Smooth muscle cell (in vitro differentiated cells): ENCODE results near the gene CDKN1A. TPM values are rescaled to one million over a fixed set of nuclear protein-coding genes. Genes with fewer than 3 reads are reported as not detected.

ENCODE experiments used
- DNase-seq: peaks from one replicate; lab custom pipeline; 2025; ENCODE audit not compliant: unreplicated experiment; lab: John Stamatoyannopoulos, UW
- H2AFZ ChIP-seq: fragments of 200-600 bp; sonication (generic); 2 replicates; pipeline ENCODE4 v1.6.0; 2016; ENCODE audit warnings: antibody characterized with exemption, low read depth, mild to moderate bottlenecking
- H3F3A ChIP-seq: fragments of 200-600 bp; sonication (generic); 2 replicates; pipeline ENCODE4 v1.6.0; 2017; ENCODE audit warnings: antibody characterized with exemption, low read depth
- H3K27ac ChIP-seq: fragments of 200-600 bp; sonication (generic); 2 replicates; pipeline ENCODE4 v1.5.1; 2016; ENCODE audit warnings: low read depth, mild to moderate bottlenecking
- H3K27me3 ChIP-seq: fragments of 200-600 bp; sonication (generic); 2 replicates; pipeline ENCODE4 v1.6.1; 2016; ENCODE audit warnings: low read depth, mild to moderate bottlenecking
- H3K36me3 ChIP-seq: fragments of 200-600 bp; sonication (generic); 2 replicates; pipeline ENCODE4 v1.5.1; 2016; ENCODE audit warnings: low read depth
- H3K4me1 ChIP-seq: fragments of 200-600 bp; sonication (generic); 2 replicates; pipeline ENCODE4 v1.5.1; 2016; ENCODE audit warnings: low read depth
- H3K4me2 ChIP-seq: fragments of 200-600 bp; sonication (generic); 2 replicates; pipeline ENCODE4 v1.6.0; 2016; ENCODE audit warnings: mild to moderate bottlenecking
- H3K4me3 ChIP-seq: fragments of 200-600 bp; sonication (generic); 2 replicates; pipeline ENCODE4 v1.5.1; 2016; ENCODE audit warnings: mild to moderate bottlenecking
- H3K79me2 ChIP-seq: fragments of 200-600 bp; sonication (generic); 2 replicates; pipeline ENCODE4 v1.6.0; 2016; ENCODE audit warnings: low read depth, mild to moderate bottlenecking
- H3K9ac ChIP-seq: fragments of 200-600 bp; sonication (generic); 2 replicates; pipeline ENCODE4 v1.6.0; 2016; ENCODE audit warnings: low read depth
- H3K9me3 ChIP-seq: fragments of 200-600 bp; sonication (generic); replicated peaks from 2 replicates; pipeline ENCODE4 v1.5.1; 2016; ENCODE audit warnings: low read depth
- H4K20me1 ChIP-seq: fragments of 200-600 bp; sonication (generic); 2 replicates; pipeline ENCODE4 v1.6.0; 2016; ENCODE audit warnings: low read depth
- WGBS: methylation state at CpG from one replicate; pipeline ENCODE4 v1.1.7; 2016; ENCODE audit warnings: low lambda C conversion rate; 5-methylcytosine and 5-hydroxymethylcytosine counted together
- polyA plus RNA-seq: library from polyadenylated mRNA; unstranded; fragments of >200 nt; fragmentation: Nextera tagmentation; extraction: Ambion mirVana; gene quantifications from 2 replicates; pipeline ENCODE4 v1.2.1, GENCODE V29; 2016
- total RNA-seq: library from RNA; depleted of rRNA; stranded (reverse); fragments of >200 nt; gene quantifications from 2 replicates; pipeline ENCODE4 v1.2.3, GENCODE V29; 2014
- TF ChIP-seq, protein P1 (sequence below): fragments of 200-600 bp; sonication (generic); IDR thresholded peaks from 2 replicates; pipeline ENCODE4 v1.5.1; 2017; ENCODE audit warnings: borderline replicate concordance, mild to moderate bottlenecking, antibody characterized with exemption; ENCODE audit not compliant: insufficient read depth, poor library complexity, severe bottlenecking

The CDKN1A gene
- total and polyA plus RNA-seq, 2 experiments from 2014 or later, result 859 to 1,633 TPM

DNA sequence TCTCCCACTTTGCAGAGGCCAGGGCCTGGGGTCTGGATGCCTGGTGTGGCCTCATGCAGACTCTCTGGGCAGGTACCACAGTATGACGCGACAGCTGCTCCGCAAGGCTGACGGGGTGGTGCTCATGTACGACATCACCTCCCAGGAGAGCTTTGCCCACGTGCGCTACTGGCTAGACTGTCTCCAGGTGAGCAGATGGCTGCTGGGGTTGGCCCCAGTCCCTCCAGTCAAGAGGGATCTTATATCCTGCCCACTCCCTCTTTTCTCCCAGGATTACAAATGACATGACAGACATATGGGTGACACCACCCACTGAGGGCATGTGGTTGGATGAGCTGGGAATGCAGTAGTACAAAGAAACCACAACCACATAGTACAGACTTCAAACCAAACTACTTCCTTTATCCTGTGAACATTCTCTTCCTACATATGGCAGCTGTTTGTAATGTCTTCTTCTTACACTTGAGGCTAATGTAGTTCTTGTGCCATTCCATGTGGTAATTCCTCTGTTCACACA is 49.0 kb downstream of the CDKN1A start:
- Histone ChIP-seq H3K4me3 (no peak overlapping the region), H3K36me3 (no peaks in the 10 kb centered on the region), H4K20me1 (peaks cover 4% of the 10 kb centered on the region), H3K9me3 (no peaks in the 10 kb centered on the region), H3K4me2 (peak overlapping the region; percentile 30), H3K79me2 (no peaks in the 10 kb centered on the region), H3K27me3 (no peaks in the 10 kb centered on the region), H3K4me1 (peaks cover 3% of the 10 kb centered on the region), H3K9ac (no peak overlapping the region), H2AFZ (no peak overlapping the region), H3K27ac (peak overlapping the region; percentile 77), H3F3A (no peaks in the 10 kb centered on the region)
- TF ChIP-seq, protein P1, sequence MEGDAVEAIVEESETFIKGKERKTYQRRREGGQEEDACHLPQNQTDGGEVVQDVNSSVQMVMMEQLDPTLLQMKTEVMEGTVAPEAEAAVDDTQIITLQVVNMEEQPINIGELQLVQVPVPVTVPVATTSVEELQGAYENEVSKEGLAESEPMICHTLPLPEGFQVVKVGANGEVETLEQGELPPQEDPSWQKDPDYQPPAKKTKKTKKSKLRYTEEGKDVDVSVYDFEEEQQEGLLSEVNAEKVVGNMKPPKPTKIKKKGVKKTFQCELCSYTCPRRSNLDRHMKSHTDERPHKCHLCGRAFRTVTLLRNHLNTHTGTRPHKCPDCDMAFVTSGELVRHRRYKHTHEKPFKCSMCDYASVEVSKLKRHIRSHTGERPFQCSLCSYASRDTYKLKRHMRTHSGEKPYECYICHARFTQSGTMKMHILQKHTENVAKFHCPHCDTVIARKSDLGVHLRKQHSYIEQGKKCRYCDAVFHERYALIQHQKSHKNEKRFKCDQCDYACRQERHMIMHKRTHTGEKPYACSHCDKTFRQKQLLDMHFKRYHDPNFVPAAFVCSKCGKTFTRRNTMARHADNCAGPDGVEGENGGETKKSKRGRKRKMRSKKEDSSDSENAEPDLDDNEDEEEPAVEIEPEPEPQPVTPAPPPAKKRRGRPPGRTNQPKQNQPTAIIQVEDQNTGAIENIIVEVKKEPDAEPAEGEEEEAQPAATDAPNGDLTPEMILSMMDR, result no peak
- DNase-seq, result no peak
- WGBS, result 76% methylated on average over 7 of the region's 7 CpGs

DNA sequence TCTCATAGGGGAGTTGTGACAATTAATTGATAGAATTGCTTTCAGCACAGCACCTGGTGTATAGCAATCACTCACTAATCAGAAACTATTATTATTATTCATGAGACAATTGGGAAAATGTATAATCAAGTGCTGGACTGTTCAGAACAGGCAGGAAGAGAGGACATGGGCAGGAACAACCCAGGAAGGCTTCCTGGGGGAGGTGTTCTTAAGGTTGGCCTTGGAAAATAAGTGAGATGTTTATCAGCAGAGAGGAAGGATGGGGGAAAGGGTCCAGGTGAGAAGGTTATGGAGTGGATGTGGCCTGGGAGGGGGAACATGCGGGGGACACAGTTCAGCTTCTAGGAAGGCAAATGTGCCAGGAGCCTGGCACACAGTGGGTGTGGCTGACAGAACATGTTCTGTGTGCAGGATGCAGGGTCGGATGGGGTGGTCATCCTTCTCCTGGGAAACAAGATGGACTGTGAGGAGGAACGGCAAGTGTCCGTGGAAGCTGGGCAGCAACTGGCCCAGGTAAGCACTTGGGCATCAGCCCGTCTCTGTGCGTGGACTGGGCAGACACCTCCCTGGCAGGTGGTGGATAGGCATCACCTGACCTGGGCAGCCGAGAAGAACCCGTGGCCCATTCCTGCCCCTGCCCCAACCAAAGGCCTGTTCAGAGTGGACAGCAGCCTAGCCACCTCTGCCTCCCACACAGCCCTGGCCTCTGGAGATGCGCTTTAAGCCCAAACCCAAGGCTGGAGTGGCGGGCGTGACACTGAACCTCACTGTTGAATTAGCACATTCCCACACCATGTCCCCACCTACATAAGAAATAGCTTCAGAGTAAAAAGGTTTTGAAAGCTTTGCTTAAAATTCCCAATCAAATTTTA is 50.0 kb downstream of the CDKN1A start:
- Histone ChIP-seq H3K27me3 (no peaks in the 10 kb centered on the region), H3K27ac (peak overlapping the region; percentile 77), H3K9ac (no peak overlapping the region), H3K9me3 (no peaks in the 10 kb centered on the region), H3K79me2 (no peaks in the 10 kb centered on the region), H3K4me1 (peaks cover 3% of the 10 kb centered on the region), H3K36me3 (no peaks in the 10 kb centered on the region), H3F3A (no peaks in the 10 kb centered on the region), H2AFZ (no peak overlapping the region), H3K4me2 (no peak overlapping the region), H4K20me1 (peaks cover 4% of the 10 kb centered on the region), H3K4me3 (no peak overlapping the region)
- 93% methylated on average over 11 of the region's 11 CpGs for WGBS
- DNase-seq, result no peak
- TF ChIP-seq, protein P1, result no peak

DNA sequence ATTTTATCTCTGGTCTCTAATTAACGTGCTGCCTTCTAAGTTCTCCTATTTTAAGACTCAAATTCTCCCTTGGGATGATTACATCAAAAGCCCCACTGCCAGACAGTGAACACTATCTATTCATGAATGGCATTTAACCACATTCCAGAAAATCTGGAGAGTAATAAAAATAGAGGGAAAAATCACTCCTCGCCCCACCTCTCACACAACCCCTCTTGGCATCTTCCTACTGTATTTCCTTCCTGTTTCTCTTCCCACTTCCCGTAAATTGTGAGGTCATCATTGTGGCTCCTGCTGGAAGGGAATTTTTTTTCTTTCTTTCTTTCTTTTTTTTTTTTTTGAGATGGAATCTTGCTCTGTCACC is 50.6 kb downstream of the CDKN1A start:
- no peak overlapping the region for H3K4me3 ChIP-seq
- H3K79me2 ChIP-seq, result no peaks in the 10 kb centered on the region
- H2AFZ ChIP-seq, result no peak overlapping the region
- TF ChIP-seq, protein P1, result no peak
- no peak for DNase-seq
- H3K4me1 ChIP-seq, result peaks cover 3% of the 10 kb centered on the region
- H3K9ac ChIP-seq, result no peak overlapping the region
- H3K4me2 ChIP-seq, result no peak overlapping the region
- no peaks in the 10 kb centered on the region for H3K9me3 ChIP-seq
- H3F3A ChIP-seq, result no peaks in the 10 kb centered on the region
- no peaks in the 10 kb centered on the region for H3K36me3 ChIP-seq
- peaks cover 4% of the 10 kb centered on the region for H4K20me1 ChIP-seq
- no peak overlapping the region for H3K27ac ChIP-seq
- 36% methylated on average over 3 of the region's 3 CpGs for WGBS
- H3K27me3 ChIP-seq, result no peaks in the 10 kb centered on the region
